ENCODE data around the gene PTGES3. TPM values are rescaled to one million over a fixed set of nuclear protein-coding genes. Genes with fewer than 3 reads are reported as not detected.

PTGES3 gene
- total RNA-seq, 2 donors from 2014 or later = 149 to 160 TPM

Other genes starting within 250 kb of the PTGES3 start
- 1 to 10 TPM; 5.8 to 9.7 TPM for gene TIMELESS, start 238.9 kb downstream of the PTGES3 start, total RNA-seq
- not detected for gene MIP, start 233.6 kb downstream of the PTGES3 start, total RNA-seq
- 1 to 10 TPM; 3.9 to 5.2 TPM for gene SPRYD4, start 219.7 kb downstream of the PTGES3 start, total RNA-seq
- 1 to 10 TPM in 1 of 2 donors, under 1 TPM in 1; 0.53 to 1.0 TPM for gene GLS2, start 200.1 kb downstream of the PTGES3 start, total RNA-seq
- 10 to 100 TPM; 33.9 to 40.2 TPM for gene RBMS2, start 166.5 kb downstream of the PTGES3 start, total RNA-seq
- 100 to 1,000 TPM; 105 to 107 TPM for gene BAZ2A, start 58.0 kb downstream of the PTGES3 start, total RNA-seq
- 1,000 to 10,000 TPM; 1,197 to 1,516 TPM for gene ATP5F1B, start 42.3 kb downstream of the PTGES3 start, total RNA-seq
- 100 to 1,000 TPM; 617 to 625 TPM for gene NACA, start 37.0 kb upstream of the PTGES3 start, total RNA-seq
- 1 to 10 TPM; 3.9 to 5.3 TPM for gene PRIM1, start 64.0 kb upstream of the PTGES3 start, total RNA-seq
- gene HSD17B6, start 75.0 kb upstream of the PTGES3 start, total RNA-seq = 1 to 10 TPM; 1.2 to 9.6 TPM
- gene SDR9C7, start 246.1 kb upstream of the PTGES3 start, total RNA-seq = not detected

All from left colon (tissue), 2 donors.